Natural killer cell (primary cell): ENCODE results near the gene CFAP299. TPM values are rescaled to one million over a fixed set of nuclear protein-coding genes. Genes with fewer than 3 reads are reported as not detected.

ENCODE experiments used
- ATAC-seq, 3 donors: fragments of 150-1000 bp in 2 of 3; fragments of 200-7000 bp in 1 of 3; cut with Tn5 transposase; 1 replicate in 1 of 3; 2 replicates in 2 of 3; pipeline ENCODE4 v1.10.0; 2021; ENCODE audit warnings: mild to moderate bottlenecking in 2 of 3, moderate library complexity in 2 of 3
- DNase-seq, 2 donors: peaks; one replicate each; pipeline versions ENCODE4 v3.0.0 to v3.0.0-alpha.2; 2013 to 2021; ENCODE audit warnings: mixed read lengths in 1 of 2
- H3K27ac ChIP-seq: one replicate; pipeline ENCODE4 v1.5.1; 2013; ENCODE audit warnings: mild to moderate bottlenecking, low read length
- H3K27me3 ChIP-seq: one replicate; pipeline ENCODE4 v1.6.1; 2013; ENCODE audit warnings: low read length; ENCODE audit not compliant: control insufficient read depth, insufficient read depth
- H3K36me3 ChIP-seq: one replicate; pipeline ENCODE4 v1.6.1; 2013; ENCODE audit warnings: low read length; ENCODE audit not compliant: control insufficient read depth, insufficient read depth
- H3K4me1 ChIP-seq: one replicate; pipeline ENCODE4 v1.6.1; 2013; ENCODE audit warnings: low read length; ENCODE audit not compliant: control insufficient read depth, insufficient read depth
- H3K4me3 ChIP-seq: one replicate; pipeline ENCODE4 v1.5.1; 2013; ENCODE audit warnings: low read length
- H3K9me3 ChIP-seq: one replicate; pipeline ENCODE4 v1.6.1; 2013; ENCODE audit warnings: low read length; ENCODE audit not compliant: control insufficient read depth, insufficient read depth
- H3K27ac Mint-ChIP-seq, 2 donors: one replicate each; pipeline ENCODE4 v1.8.0; 2022; ENCODE audit warnings: mild to moderate bottlenecking in 2 of 2, mixed read lengths in 2 of 2, moderate library complexity in 1 of 2
- H3K27me3 Mint-ChIP-seq, 2 donors: one replicate each; pipeline ENCODE4 v1.8.0; 2022; ENCODE audit warnings: low read depth in 2 of 2, mixed read lengths in 2 of 2
- H3K36me3 Mint-ChIP-seq: one replicate; pipeline ENCODE4 v1.8.0; 2022; ENCODE audit warnings: mixed read lengths
- H3K4me1 Mint-ChIP-seq, 2 donors: one replicate each; pipeline ENCODE4 v1.8.0; 2022; ENCODE audit warnings: mixed read lengths in 2 of 2
- H3K4me3 Mint-ChIP-seq: one replicate; pipeline ENCODE4 v1.8.0; 2022; ENCODE audit warnings: mild to moderate bottlenecking, moderate library complexity, mixed read lengths
- H3K9me3 Mint-ChIP-seq, 2 donors: one replicate each; pipeline ENCODE4 v1.8.0; 2022; ENCODE audit warnings: mixed read lengths in 2 of 2
- WGBS: methylation state at CpG from one replicate; pipeline ENCODE4 v1.1.7; 2013; ENCODE audit warnings: missing lambda C conversion rate; ENCODE audit not compliant: insufficient coverage; 5-methylcytosine and 5-hydroxymethylcytosine counted together
- intact Hi-C: fragments of 100-400 bp; cut with micrococcal nuclease; formaldehyde crosslinking; loops from one replicate; pipeline ENCODE4 v1.14.2; 2022
- total RNA-seq, 4 donors: library from RNA; stranded (reverse); fragments of 120-200 nt in 1 of 4; gene quantifications; one replicate each; pipeline versions ENCODE4 v1.2.3 to v1.2.4, GENCODE V29; 2013 to 2022
- TF ChIP-seq, protein P1 (sequence below): fragments of 200-600 bp; IDR thresholded peaks from one replicate; pipeline ENCODE4 v1.8.0; 2022; ENCODE audit warnings: antibody characterized with exemption

The CFAP299 gene
- total RNA-seq, 3 donors from 2014 or later (not counting 1 experiment from before 2014, with no cell fraction given), result not detected

GRCh38 chr4:80921441-80921840 lies 585.9 kb downstream of the CFAP299 start:
- no peaks in the 10 kb centered on the region for H3K4me1 Mint-ChIP-seq
- Histone ChIP-seq H3K4me1 (no peaks in the 10 kb centered on the region), H3K9me3 (no peaks in the 10 kb centered on the region), H3K4me3 (no peak overlapping the region), H3K36me3 (no peaks in the 10 kb centered on the region), H3K27me3 (no peaks in the 10 kb centered on the region), H3K27ac (no peak overlapping the region)
- no peak for ATAC-seq
- peaks cover 3 to 7% of the 10 kb centered on the region in 2 donors for H3K27me3 Mint-ChIP-seq
- 74% methylated on average over 2 of the region's 2 CpGs for WGBS
- no peak overlapping the region for H3K27ac Mint-ChIP-seq
- no peaks in the 10 kb centered on the region for H3K36me3 Mint-ChIP-seq
- no peak for DNase-seq
- H3K9me3 Mint-ChIP-seq, result no peaks in the 10 kb centered on the region
- TF ChIP-seq, protein P1, sequence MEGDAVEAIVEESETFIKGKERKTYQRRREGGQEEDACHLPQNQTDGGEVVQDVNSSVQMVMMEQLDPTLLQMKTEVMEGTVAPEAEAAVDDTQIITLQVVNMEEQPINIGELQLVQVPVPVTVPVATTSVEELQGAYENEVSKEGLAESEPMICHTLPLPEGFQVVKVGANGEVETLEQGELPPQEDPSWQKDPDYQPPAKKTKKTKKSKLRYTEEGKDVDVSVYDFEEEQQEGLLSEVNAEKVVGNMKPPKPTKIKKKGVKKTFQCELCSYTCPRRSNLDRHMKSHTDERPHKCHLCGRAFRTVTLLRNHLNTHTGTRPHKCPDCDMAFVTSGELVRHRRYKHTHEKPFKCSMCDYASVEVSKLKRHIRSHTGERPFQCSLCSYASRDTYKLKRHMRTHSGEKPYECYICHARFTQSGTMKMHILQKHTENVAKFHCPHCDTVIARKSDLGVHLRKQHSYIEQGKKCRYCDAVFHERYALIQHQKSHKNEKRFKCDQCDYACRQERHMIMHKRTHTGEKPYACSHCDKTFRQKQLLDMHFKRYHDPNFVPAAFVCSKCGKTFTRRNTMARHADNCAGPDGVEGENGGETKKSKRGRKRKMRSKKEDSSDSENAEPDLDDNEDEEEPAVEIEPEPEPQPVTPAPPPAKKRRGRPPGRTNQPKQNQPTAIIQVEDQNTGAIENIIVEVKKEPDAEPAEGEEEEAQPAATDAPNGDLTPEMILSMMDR, result no peak
- H3K4me3 Mint-ChIP-seq, result no peak overlapping the region
- intact Hi-C loops, result no loop called here

- H3K9me3 Mint-ChIP-seq, result no peaks in the 10 kb centered on the region
- TF ChIP-seq, protein P1, result no peak
- no peak overlapping the region for H3K27ac Mint-ChIP-seq
- no peak overlapping the region for H3K4me3 Mint-ChIP-seq
- no peaks in the 10 kb centered on the region for H3K36me3 ChIP-seq
- DNase-seq (no peak), ATAC-seq (no peak)
- H3K4me3 ChIP-seq, result no peak overlapping the region
- no peaks in the 10 kb centered on the region for H3K27me3 ChIP-seq
- no peak overlapping the region for H3K27ac ChIP-seq
- no peaks in the 10 kb centered on the region for H3K27me3 Mint-ChIP-seq
- H3K9me3 ChIP-seq, result no peaks in the 10 kb centered on the region
- no peaks in the 10 kb centered on the region for H3K4me1 ChIP-seq
- no peaks in the 10 kb centered on the region for H3K36me3 Mint-ChIP-seq
- H3K4me1 Mint-ChIP-seq, result no peaks in the 10 kb centered on the region
- WGBS, result 100% methylated on average over 2 of the region's 2 CpGs
- intact Hi-C loops, result no loop called here
Observed at GRCh38 chr4:80922941-80923340, 587.4 kb downstream of the CFAP299 start.

DNA sequence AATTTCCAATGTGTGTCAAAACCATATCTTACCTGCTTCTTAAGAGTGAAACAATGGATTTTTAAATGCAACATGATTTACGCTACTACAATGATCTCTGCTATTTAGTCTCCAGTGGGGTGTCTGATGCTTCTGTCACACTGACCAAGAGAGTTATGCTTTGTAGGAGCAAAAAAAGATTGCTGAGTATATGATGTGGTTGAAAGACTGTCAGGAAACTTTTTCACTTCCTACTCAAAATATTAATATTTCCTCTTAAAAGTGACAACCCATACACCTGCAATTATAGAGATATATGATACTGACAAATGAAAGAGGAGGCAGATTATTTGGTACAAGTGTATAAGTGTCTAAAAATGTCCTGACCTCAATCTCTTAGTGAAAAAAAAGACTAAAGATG lies 589.8 kb downstream of the CFAP299 start:
- no peak for DNase-seq
- Histone ChIP-seq H3K27ac (no peak overlapping the region), H3K4me1 (no peaks in the 10 kb centered on the region), H3K9me3 (no peaks in the 10 kb centered on the region), H3K36me3 (no peaks in the 10 kb centered on the region), H3K27me3 (no peaks in the 10 kb centered on the region), H3K4me3 (no peak overlapping the region)
- no peaks in the 10 kb centered on the region for H3K27me3 Mint-ChIP-seq
- TF ChIP-seq, protein P1, result no peak
- no peak overlapping the region for H3K27ac Mint-ChIP-seq
- no peaks in the 10 kb centered on the region for H3K4me1 Mint-ChIP-seq
- 100% methylated on average over 1 of the region's 1 CpG for WGBS
- intact Hi-C loops, result no loop called here
- no peaks in the 10 kb centered on the region for H3K9me3 Mint-ChIP-seq
- no peak overlapping the region for H3K4me3 Mint-ChIP-seq
- no peak for ATAC-seq
- no peaks in the 10 kb centered on the region for H3K36me3 Mint-ChIP-seq

- no peak overlapping the region for H3K27ac ChIP-seq
- H3K27ac Mint-ChIP-seq, result no peak overlapping the region
- no peak for ATAC-seq
Observed at GRCh38 chr4:80926446-80926845, 590.9 kb downstream of the CFAP299 start.

More at GRCh38 chr4:80926446-80926845, 590.9 kb downstream of the CFAP299 start:
- Mint-ChIP-seq H3K27me3 (no peaks in the 10 kb centered on the region), H3K4me3 (no peak overlapping the region), H3K9me3 (no peaks in the 10 kb centered on the region), H3K36me3 (no peaks in the 10 kb centered on the region), H3K4me1 (no peaks in the 10 kb centered on the region)
- Histone ChIP-seq H3K4me1 (no peaks in the 10 kb centered on the region), H3K4me3 (no peak overlapping the region), H3K36me3 (no peaks in the 10 kb centered on the region), H3K27me3 (no peaks in the 10 kb centered on the region), H3K9me3 (no peaks in the 10 kb centered on the region)
- DNase-seq, result no peak
- 89% methylated on average over 1 of the region's 1 CpG for WGBS
- intact Hi-C loops, result no loop called here
- TF ChIP-seq, protein P1, result no peak
